22Rv1 (cell line): ENCODE measurements around the gene NIPSNAP2.
"Not testable (repeated sequence)": the region's sequence is repeated elsewhere in the genome, so short reads cannot be mapped to it uniquely, and the experiment has no call there.

ENCODE experiments used
- CTCF ChIP-seq: fragments of 450-650 bp; IDR thresholded peaks from 2 replicates; pipeline ENCODE4 v1.5.1; 2017; ENCODE audit warnings: mild to moderate bottlenecking
- ZFX ChIP-seq: fragments of 450-650 bp; IDR thresholded peaks from 2 replicates; pipeline ENCODE4 v1.6.1; 2017; ENCODE audit warnings: antibody characterized with exemption, borderline replicate concordance

GRCh38 chr7:56047446-56048116, 83.2 kb downstream of the NIPSNAP2 start:
- not testable (repeated sequence) for TF ChIP-seq CTCF, ZFX
